Transverse colon (tissue), 4 donors: ENCODE results near the gene RIC1.

Experiments used
- EP300 ChIP-seq: sonication (generic); formaldehyde crosslinking; IDR thresholded peaks from one replicate; pipeline ENCODE4 v1.6.1; 2017; ENCODE audit warnings: antibody characterized with exemption, low read depth
- POLR2A ChIP-seq: fragments of 450-650 bp; IDR thresholded peaks from one replicate; pipeline ENCODE4 v1.6.1; 2016; ENCODE audit warnings: antibody characterized with exemption, mild to moderate bottlenecking, moderate library complexity
- POLR2AphosphoS5 ChIP-seq, 3 donors: sonication (generic); formaldehyde crosslinking; IDR thresholded peaks; one replicate each; pipeline ENCODE4 v1.6.1; 2016; ENCODE audit warnings: antibody characterized with exemption in 3 of 3
- TF ChIP-seq, protein P1 (sequence below), 5 experiments: fragments of 200-600 bp in 3 of 5; fragments of 450-650 bp in 2 of 5; sonication (generic) in 3 of 5; IDR thresholded peaks; 1 replicate in 2 of 5; 2 replicates in 3 of 5; pipeline ENCODE4 v1.5.1; 2016 to 2017; ENCODE audit warnings: antibody characterized with exemption in 5 of 5, inconsistent platforms in 3 of 5, mild to moderate bottlenecking in 2 of 5, moderate library complexity in 1 of 5

DNA sequence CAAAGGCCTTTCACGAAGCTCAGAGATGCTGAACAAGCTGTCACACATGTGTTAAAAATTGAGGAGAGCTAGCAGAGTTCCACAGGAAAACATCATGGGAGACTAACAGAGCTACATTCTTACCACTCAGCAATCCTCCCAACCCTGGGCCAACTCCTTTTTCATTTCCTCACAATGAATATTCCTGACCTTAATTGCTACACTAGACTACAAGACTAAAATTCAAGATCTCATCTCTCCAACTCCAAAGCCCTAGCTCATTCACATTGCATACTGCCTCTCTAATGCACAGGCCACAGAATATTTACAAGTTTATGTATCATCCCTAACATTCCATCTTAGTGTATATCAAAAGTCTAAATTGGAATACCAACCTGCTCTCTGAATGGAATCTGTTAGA is 182.8 kb downstream of the RIC1 start:
- no peak for TF ChIP-seq POLR2AphosphoS5 (IDR thresholded peaks at IDR 0.05)
- TF ChIP-seq EP300: no peak
- TF ChIP-seq, protein P1, sequence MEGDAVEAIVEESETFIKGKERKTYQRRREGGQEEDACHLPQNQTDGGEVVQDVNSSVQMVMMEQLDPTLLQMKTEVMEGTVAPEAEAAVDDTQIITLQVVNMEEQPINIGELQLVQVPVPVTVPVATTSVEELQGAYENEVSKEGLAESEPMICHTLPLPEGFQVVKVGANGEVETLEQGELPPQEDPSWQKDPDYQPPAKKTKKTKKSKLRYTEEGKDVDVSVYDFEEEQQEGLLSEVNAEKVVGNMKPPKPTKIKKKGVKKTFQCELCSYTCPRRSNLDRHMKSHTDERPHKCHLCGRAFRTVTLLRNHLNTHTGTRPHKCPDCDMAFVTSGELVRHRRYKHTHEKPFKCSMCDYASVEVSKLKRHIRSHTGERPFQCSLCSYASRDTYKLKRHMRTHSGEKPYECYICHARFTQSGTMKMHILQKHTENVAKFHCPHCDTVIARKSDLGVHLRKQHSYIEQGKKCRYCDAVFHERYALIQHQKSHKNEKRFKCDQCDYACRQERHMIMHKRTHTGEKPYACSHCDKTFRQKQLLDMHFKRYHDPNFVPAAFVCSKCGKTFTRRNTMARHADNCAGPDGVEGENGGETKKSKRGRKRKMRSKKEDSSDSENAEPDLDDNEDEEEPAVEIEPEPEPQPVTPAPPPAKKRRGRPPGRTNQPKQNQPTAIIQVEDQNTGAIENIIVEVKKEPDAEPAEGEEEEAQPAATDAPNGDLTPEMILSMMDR (IDR thresholded peaks at IDR 0.05): no peak
- TF ChIP-seq POLR2A: no peak
